Activated CD8-positive, alpha-beta T cell treated with anti-CD3 and anti-CD28 coated beads, Interleukin-2, amount 10 ng/mL, durations not matched to agents 7 days and 5 days (primary cell): ENCODE data around the gene GRIP2. TPM values are rescaled to one million over a fixed set of nuclear protein-coding genes. Genes with fewer than 3 reads are reported as not detected.
A peak's percentile ranks its signal among the peaks of the same experiment; 100 is the strongest.

Source experiments
- ATAC-seq: fragments of 150-1000 bp; cut with Tn5 transposase; one replicate; pipeline ENCODE4 v1.10.0; 2021; ENCODE audit warnings: moderate library complexity
- CTCF ChIA-PET: fragments of 350-600 bp; sonication (Branson Sonifier 250); formaldehyde crosslinking; loops from one replicate; lab custom pipeline; 2021; ENCODE audit warnings: antibody characterized with exemption; lab: Charles Lee
- POLR2A ChIA-PET: fragments of 350-600 bp; sonication (Branson Sonifier 250); formaldehyde crosslinking; loops from one replicate; lab custom pipeline; 2021; ENCODE audit warnings: antibody characterized with exemption; lab: Charles Lee
- DNase-seq: peaks from one replicate; pipeline ENCODE4 v3.0.0-alpha.2; 2020
- H3K27ac Mint-ChIP-seq: one replicate; pipeline ENCODE4 v1.8.0; 2021; ENCODE audit warnings: mild to moderate bottlenecking, mixed read lengths
- H3K27me3 Mint-ChIP-seq: one replicate; pipeline ENCODE4 v1.8.0; 2021; ENCODE audit warnings: low read depth, mixed read lengths
- H3K36me3 Mint-ChIP-seq: one replicate; pipeline ENCODE4 v1.8.0; 2021; ENCODE audit warnings: low read depth, mixed read lengths
- H3K4me1 Mint-ChIP-seq: one replicate; pipeline ENCODE4 v1.8.0; 2021; ENCODE audit warnings: low read depth, mixed read lengths
- H3K4me3 Mint-ChIP-seq: one replicate; pipeline ENCODE4 v1.8.0; 2021; ENCODE audit warnings: mild to moderate bottlenecking, mixed read lengths
- H3K9me3 Mint-ChIP-seq: one replicate; pipeline ENCODE4 v1.8.0; 2022; ENCODE audit warnings: mixed read lengths; ENCODE audit not compliant: insufficient read depth
- total RNA-seq, 2 experiments: library from RNA; stranded (reverse); gene quantifications; one replicate each; pipeline ENCODE4 v1.2.3, GENCODE V29; 2021

GRIP2 gene
- total RNA-seq, 2 experiments from 2014 or later, result not detected

- POLR2A ChIA-PET, result no interaction called here
- Mint-ChIP-seq H3K27me3 (no peaks in the 10 kb centered on the region), H3K27ac (no peak overlapping the region), H3K36me3 (no peaks in the 10 kb centered on the region), H3K4me3 (no peak overlapping the region), H3K9me3 (no peaks in the 10 kb centered on the region), H3K4me1 (no peaks in the 10 kb centered on the region)
- CTCF ChIA-PET, result no interaction called here
- DNase-seq (no peak), ATAC-seq (no peak)
These were observed 25.8 kb downstream of the GRIP2 start for GRCh38 chr3:14514323-14514720.

DNA sequence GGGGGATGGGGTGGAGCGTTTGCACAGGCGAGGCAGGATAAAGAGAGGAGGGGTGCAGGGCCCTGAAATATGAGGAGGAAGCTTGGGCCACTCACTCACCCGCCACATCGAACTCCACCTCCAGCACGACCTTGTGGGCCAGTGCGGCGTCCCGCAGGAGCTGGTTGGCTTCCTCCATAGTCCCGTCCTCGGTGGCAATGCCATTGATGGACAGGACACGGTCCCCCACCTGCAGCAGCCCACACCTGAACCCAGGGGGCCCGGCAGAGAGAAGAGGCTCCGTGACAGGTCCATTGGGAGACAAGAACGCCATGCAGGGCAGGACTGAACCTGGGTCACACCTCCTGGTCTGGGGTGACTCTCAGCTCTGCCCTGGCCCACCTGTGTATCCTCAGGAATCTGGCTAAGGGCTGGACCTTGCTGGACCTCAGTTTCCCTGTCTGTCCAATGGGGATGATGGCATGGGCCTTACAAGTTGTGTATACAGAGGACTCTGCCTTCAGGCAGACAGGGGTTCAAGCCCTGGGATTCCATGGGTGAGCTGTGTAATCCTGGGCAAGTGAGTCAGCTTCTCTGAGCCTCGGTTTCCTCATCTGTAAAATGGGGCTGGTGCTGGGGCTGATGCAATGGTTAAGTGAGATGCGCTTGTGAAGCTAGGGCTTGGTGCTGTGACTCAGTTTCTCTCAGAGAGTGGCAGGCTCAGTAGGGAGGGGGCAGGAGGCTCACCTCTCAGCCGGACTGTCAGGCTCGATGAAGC lies 26.4 kb downstream of the GRIP2 start:
- no peaks in the 10 kb centered on the region for H3K36me3 Mint-ChIP-seq
- POLR2A ChIA-PET, result no interaction called here
- no peak overlapping the region for H3K27ac Mint-ChIP-seq
- H3K4me1 Mint-ChIP-seq, result no peaks in the 10 kb centered on the region
- H3K27me3 Mint-ChIP-seq, result no peaks in the 10 kb centered on the region
- no peak overlapping the region for H3K4me3 Mint-ChIP-seq
- ATAC-seq (no peak), DNase-seq (no peak)
- CTCF ChIA-PET, result no interaction called here
- no peaks in the 10 kb centered on the region for H3K9me3 Mint-ChIP-seq

- Mint-ChIP-seq H3K4me1 (no peaks in the 10 kb centered on the region), H3K4me3 (no peak overlapping the region), H3K36me3 (no peaks in the 10 kb centered on the region), H3K9me3 (no peaks in the 10 kb centered on the region), H3K27ac (no peak overlapping the region), H3K27me3 (no peaks in the 10 kb centered on the region)
- no peak for DNase-seq
- POLR2A ChIA-PET, result no interaction called here
- ATAC-seq, result no peak
- CTCF ChIA-PET, result no interaction called here
These were observed 27.2 kb downstream of the GRIP2 start for GRCh38 chr3:14512942-14513327.

DNA sequence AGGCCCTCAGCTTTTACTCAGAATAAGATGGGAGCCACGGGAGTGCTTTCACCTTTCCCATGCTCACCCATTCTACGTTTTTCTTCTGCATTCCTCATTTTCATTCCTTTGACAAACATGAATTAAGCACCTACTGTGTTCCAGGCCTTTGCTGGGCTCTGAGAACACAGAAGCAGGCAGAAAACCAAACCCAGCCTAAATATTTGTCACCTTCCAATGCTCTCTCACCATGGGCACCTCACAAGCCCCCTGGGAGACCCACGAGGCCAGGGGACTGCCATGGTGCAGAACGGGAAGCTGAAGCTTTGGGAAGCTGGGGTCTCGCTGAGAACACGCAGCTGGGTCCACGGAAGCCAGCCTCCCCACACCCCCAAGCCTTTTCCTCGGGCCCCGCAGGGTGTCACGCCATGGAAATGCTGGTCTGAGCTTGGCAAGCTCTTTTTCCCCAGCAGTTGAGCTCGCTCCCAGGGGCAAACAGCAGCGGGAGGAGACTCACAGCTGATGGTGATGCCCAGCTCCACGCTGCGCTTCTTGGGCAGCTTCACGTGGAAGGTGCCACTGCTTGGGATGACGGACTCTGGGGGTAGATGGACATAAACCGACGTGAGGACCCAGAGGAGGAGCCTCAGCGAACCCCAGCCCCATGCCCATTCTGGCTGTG lies 27.7 kb downstream of the GRIP2 start:
- POLR2A ChIA-PET, result no interaction called here

DNA sequence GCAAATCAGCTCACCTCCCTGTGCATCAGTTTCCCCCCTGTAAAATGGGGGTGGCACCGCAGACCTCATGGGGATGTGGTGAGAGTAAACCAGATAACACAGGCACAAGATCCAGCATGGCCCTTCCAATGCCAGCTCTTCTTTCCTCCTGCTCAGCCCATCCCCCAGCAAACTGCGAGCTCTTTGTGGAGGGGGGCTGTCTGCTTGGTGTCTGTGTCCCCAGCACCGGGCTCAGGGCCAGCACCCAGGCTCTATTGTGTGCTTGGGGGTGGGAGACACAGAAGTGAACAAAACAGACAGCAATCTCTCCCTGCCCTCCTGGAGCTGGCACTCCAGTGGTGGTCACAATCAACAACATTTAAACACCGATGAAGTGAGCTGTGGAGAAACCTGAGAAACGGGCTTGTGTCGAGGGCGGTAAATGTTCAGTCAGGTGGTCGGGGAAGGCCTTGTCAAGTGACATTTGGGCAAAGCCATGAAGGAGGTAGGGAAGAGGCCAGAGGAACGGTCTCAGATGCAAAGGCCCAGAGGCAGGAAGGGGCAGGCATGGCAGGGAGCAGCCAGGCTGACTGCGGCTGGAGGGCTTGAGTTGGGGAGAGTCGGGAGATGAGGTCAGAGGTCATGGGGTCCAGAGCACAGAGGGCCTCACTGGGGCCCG lies 28.4 kb downstream of the GRIP2 start:
- CTCF ChIA-PET, result no interaction called here
- H3K4me3 Mint-ChIP-seq, result no peak overlapping the region
- POLR2A ChIA-PET, result no interaction called here
- no peak for ATAC-seq
- H3K36me3 Mint-ChIP-seq, result no peaks in the 10 kb centered on the region
- DNase-seq, result no peak
- no peaks in the 10 kb centered on the region for H3K4me1 Mint-ChIP-seq
- H3K9me3 Mint-ChIP-seq, result no peaks in the 10 kb centered on the region
- no peaks in the 10 kb centered on the region for H3K27me3 Mint-ChIP-seq
- H3K27ac Mint-ChIP-seq, result no peak overlapping the region

More for the DNA sequence above, 27.7 kb downstream of the GRIP2 start:
- Mint-ChIP-seq H3K27me3 (no peaks in the 10 kb centered on the region), H3K27ac (no peak overlapping the region), H3K4me1 (no peaks in the 10 kb centered on the region), H3K9me3 (no peaks in the 10 kb centered on the region), H3K36me3 (no peaks in the 10 kb centered on the region), H3K4me3 (no peak overlapping the region)
- DNase-seq, result no peak
- ATAC-seq, result no peak
- CTCF ChIA-PET, result no interaction called here

DNA sequence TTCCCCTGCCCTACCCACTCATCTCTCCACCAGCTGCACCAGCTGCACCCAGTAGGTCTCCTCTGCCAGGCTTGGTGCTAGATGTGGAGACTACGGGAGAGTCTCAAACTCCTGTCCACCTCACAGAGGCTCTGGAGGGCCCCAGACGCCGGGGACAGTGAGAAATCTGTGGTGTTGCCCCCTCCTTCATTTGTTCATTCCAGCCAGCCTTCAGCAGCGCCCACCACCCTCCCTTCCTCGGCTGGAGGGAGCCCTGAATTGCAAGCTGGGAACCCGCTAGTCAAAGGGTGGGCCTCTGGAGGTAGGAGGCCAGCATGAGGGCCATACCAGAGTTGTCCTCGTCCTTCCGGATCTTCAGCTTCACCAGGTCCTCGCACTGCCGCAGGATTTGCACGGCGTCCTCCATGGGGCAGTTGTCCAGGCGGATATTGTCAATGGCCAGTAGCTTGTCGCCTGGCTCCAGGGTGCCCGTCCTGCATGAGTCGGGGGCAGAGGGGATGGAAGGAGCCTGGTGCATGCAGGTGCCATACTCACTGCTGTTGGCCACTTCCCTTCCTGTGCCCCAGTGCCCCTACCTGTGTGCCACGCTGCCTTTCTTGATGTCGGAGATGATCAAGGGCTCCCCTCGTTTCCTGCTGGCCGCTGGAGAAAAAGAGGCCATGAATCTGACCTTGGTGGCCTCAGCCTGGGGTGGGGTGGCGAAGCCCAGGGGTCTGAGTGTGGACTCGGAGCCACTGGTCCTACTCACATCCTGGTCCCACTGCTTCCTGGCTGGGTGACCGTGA lies 29.1 kb downstream of the GRIP2 start:
- no peaks in the 10 kb centered on the region for H3K9me3 Mint-ChIP-seq
- ChIA-PET POLR2A (no interaction called here), CTCF (interaction anchor here (3.2 kb wide), 1 partner anchor 37 kb away, joined by 13 read pairs; no protein-coding TSS in a partner anchor)
- no peaks in the 10 kb centered on the region for H3K27me3 Mint-ChIP-seq
- no peak overlapping the region for H3K27ac Mint-ChIP-seq
- no peak for ATAC-seq
- H3K4me3 Mint-ChIP-seq, result no peak overlapping the region
- no peak for DNase-seq
- H3K4me1 Mint-ChIP-seq, result no peaks in the 10 kb centered on the region
- H3K36me3 Mint-ChIP-seq, result no peaks in the 10 kb centered on the region

DNA sequence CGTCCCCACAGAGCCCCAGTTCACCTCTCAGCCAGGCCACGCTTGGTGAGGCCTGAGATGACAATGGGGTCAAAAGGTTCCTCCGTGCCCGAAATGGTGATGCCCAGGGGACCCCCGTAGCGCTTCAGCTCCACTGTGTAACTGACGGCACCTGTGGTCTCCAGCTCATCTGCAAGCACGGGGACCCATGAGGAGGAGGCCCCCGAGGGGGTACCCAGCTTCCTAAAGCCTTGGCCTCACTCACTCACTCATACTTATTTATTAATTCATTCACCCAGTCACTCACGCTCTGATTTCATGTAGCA lies 30.4 kb downstream of the GRIP2 start:
- Mint-ChIP-seq H3K27me3 (no peaks in the 10 kb centered on the region), H3K4me3 (no peak overlapping the region), H3K36me3 (no peaks in the 10 kb centered on the region), H3K9me3 (no peaks in the 10 kb centered on the region), H3K4me1 (no peaks in the 10 kb centered on the region), H3K27ac (no peak overlapping the region)
- ChIA-PET CTCF (interaction anchor here (0.7 to 3.2 kb wide), 8 partner anchors 11 to 412 kb away, joined by 3 to 13 read pairs (median 5); partner anchors contain the start of gene C3orf20), POLR2A (no interaction called here)
- ATAC-seq, result no peak
- no peak for DNase-seq

- peak; percentile 81 for DNase-seq
- peak; percentile 74 for ATAC-seq
- no peak overlapping the region for H3K4me3 Mint-ChIP-seq
- no peaks in the 10 kb centered on the region for H3K4me1 Mint-ChIP-seq
- no peaks in the 10 kb centered on the region for H3K36me3 Mint-ChIP-seq
- no peaks in the 10 kb centered on the region for H3K27me3 Mint-ChIP-seq
- no peaks in the 10 kb centered on the region for H3K9me3 Mint-ChIP-seq
- H3K27ac Mint-ChIP-seq, result no peak overlapping the region
- POLR2A ChIA-PET, result no interaction called here
- CTCF ChIA-PET, result interaction anchor here (0.7 to 3.2 kb wide), 13 partner anchors 10 to 412 kb away, joined by 3 to 13 read pairs (median 3); partner anchors contain the start of gene C3orf20
These were observed 31.0 kb downstream of the GRIP2 start for GRCh38 chr3:14508966-14509795.

GRCh38 chr3:14508505-14508819 lies 31.7 kb downstream of the GRIP2 start:
- Mint-ChIP-seq H3K4me1 (no peaks in the 10 kb centered on the region), H3K27ac (no peak overlapping the region), H3K9me3 (peaks cover under 1% of the 10 kb centered on the region), H3K4me3 (no peak overlapping the region), H3K27me3 (no peaks in the 10 kb centered on the region), H3K36me3 (no peaks in the 10 kb centered on the region)
- POLR2A ChIA-PET, result no interaction called here
- CTCF ChIA-PET, result interaction anchor here (1.0 to 3.2 kb wide), 7 partner anchors 10 to 413 kb away, joined by 3 to 13 read pairs (median 4); no protein-coding TSS in a partner anchor
- ATAC-seq (no peak), DNase-seq (no peak)

DNA sequence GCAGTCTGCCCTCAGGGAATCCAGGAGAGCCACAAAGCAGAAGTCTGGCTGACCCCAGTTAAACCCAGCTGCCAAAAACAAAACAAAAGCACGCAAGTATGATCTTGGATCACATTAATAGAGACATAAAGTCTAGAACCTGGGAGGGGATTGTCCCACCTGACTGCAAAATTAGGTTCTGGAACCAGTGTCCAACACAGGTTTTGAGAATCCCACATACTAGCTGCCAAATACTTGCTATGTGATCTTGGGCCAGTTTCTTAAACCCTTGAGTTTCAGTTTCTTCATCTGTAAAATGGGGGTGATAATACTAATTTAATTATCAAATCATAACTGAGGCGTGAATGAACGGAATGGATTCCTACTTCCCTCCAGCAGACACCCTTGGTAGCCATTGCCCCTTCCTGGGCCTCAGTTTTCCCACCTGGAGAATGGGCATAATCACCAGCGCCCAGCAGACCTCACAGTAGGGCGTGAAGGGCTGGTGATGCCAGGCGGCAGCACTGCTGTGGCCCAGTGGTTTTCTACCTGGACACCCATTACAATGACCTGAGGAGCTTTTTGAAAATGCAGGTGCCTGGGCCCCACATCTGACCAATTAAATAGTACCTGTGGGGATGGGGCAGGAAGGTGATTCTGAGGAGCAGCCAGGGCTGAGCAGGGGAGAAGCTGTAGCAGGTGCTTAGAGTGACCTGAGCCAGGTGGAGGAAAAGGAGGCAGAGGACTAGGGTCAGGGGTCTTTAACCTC lies 32.2 kb downstream of the GRIP2 start:
- no peaks in the 10 kb centered on the region for H3K36me3 Mint-ChIP-seq
- CTCF ChIA-PET, result interaction anchor here (1.2 to 3.2 kb wide), 5 partner anchors 9 to 414 kb away, joined by 3 to 13 read pairs (median 6); no protein-coding TSS in a partner anchor
- no peak for DNase-seq
- H3K4me1 Mint-ChIP-seq, result no peaks in the 10 kb centered on the region
- no peak overlapping the region for H3K27ac Mint-ChIP-seq
- H3K27me3 Mint-ChIP-seq, result no peaks in the 10 kb centered on the region
- ATAC-seq, result no peak
- POLR2A ChIA-PET, result no interaction called here
- no peak overlapping the region for H3K4me3 Mint-ChIP-seq
- H3K9me3 Mint-ChIP-seq, result peaks cover 6% of the 10 kb centered on the region
